PC-3 (cell line): ENCODE data around the gene RIMBP2. TPM values are rescaled to one million over a fixed set of nuclear protein-coding genes. Genes with fewer than 3 reads are reported as not detected.
A peak's percentile ranks its signal among the peaks of the same experiment; 100 is the strongest.
"Not testable (repeated sequence)": the region's sequence is repeated elsewhere in the genome, so short reads cannot be mapped to it uniquely, and the experiment has no call there.

Experiments
- ATAC-seq: fragments of 200-7000 bp; cut with Tn5 transposase; 2 replicates; pipeline ENCODE4 v1.9.1; 2020; ENCODE audit warnings: mild to moderate bottlenecking, moderate library complexity
- BruUV-seq: library from RNA; stranded (reverse); fragments of 400-500 nt; replicated peaks from 2 replicates; lab custom pipeline; 2021; lab: Mats Ljungman, UMichigan
- CTCF ChIA-PET: fragments of 300-600 bp; sonication (Branson Sonifier 250); formaldehyde crosslinking; loops from one replicate; lab custom pipeline; 2022; ENCODE audit warnings: antibody characterized with exemption; lab: Charles Lee
- POLR2A ChIA-PET: fragments of 300-600 bp; sonication (Branson Sonifier 250); formaldehyde crosslinking; loops from one replicate; lab custom pipeline; 2022; ENCODE audit warnings: antibody characterized with exemption; ENCODE audit not compliant: unreplicated experiment; lab: Charles Lee
- DNase-seq: peaks from one replicate; pipeline ENCODE4 v3.0.0-alpha.2; 2015
- H2AFZ ChIP-seq: fragments of 300-600 bp; sonication (generic); 2 replicates; pipeline ENCODE4 v1.6.0; 2016; ENCODE audit warnings: antibody characterized with exemption, low read length
- H3F3A ChIP-seq: fragments of 300-600 bp; sonication (generic); one replicate; pipeline ENCODE4 v1.6.0; 2017; ENCODE audit warnings: antibody characterized with exemption, low read length, control low read depth, mild to moderate bottlenecking; ENCODE audit not compliant: unreplicated experiment
- H3K27ac ChIP-seq: fragments of 300-600 bp; sonication (generic); 2 replicates; pipeline ENCODE4 v1.5.1; 2016; ENCODE audit warnings: mild to moderate bottlenecking, low read length
- H3K27me3 ChIP-seq: fragments of 300-600 bp; sonication (generic); 2 replicates; pipeline ENCODE4 v1.6.1; 2016; ENCODE audit warnings: low read length, mixed read lengths
- H3K36me3 ChIP-seq: fragments of 300-600 bp; sonication (generic); 2 replicates; pipeline ENCODE4 v1.6.1; 2016; ENCODE audit warnings: low read depth, mixed run types, low read length, mixed read lengths
- H3K4me1 ChIP-seq: fragments of 300-600 bp; sonication (generic); 2 replicates; pipeline ENCODE4 v1.5.1; 2016; ENCODE audit warnings: low read length; ENCODE audit not compliant: insufficient read depth
- H3K4me2 ChIP-seq: fragments of 300-600 bp; sonication (generic); 2 replicates; pipeline ENCODE4 v1.6.0; 2016; ENCODE audit warnings: low read length
- H3K4me3 ChIP-seq: fragments of 300-600 bp; sonication (generic); 2 replicates; pipeline ENCODE4 v1.5.1; 2016; ENCODE audit warnings: mild to moderate bottlenecking, low read length, mixed read lengths
- H3K79me2 ChIP-seq: fragments of 300-600 bp; sonication (generic); 2 replicates; pipeline ENCODE4 v1.6.1; 2017; ENCODE audit warnings: low read length, mixed read lengths
- H3K9ac ChIP-seq: fragments of 300-600 bp; sonication (generic); 2 replicates; pipeline ENCODE4 v1.6.0; 2016; ENCODE audit warnings: mild to moderate bottlenecking, low read length
- H3K9me2 ChIP-seq: fragments of 300-600 bp; sonication (generic); replicated peaks from 2 replicates; pipeline ENCODE4 v1.6.1; 2016; ENCODE audit warnings: mixed run types, low read length, mixed read lengths
- H3K9me3 ChIP-seq: fragments of 300-600 bp; sonication (generic); 2 replicates; pipeline ENCODE4 v1.6.1; 2016; ENCODE audit warnings: low read length, mixed read lengths
- H4K20me1 ChIP-seq: fragments of 300-600 bp; sonication (generic); 2 replicates; pipeline ENCODE4 v1.6.1; 2016; ENCODE audit warnings: low read length, mixed read lengths
- EZH2 ChIP-seq: fragments of 300-600 bp; sonication (generic); IDR thresholded peaks from one replicate; pipeline ENCODE4 v1.6.1; 2017; ENCODE audit warnings: antibody characterized with exemption, mild to moderate bottlenecking, low read length; ENCODE audit not compliant: unreplicated experiment
- EZH2phosphoT487 ChIP-seq: fragments of 300-600 bp; sonication (generic); IDR thresholded peaks from 2 replicates; pipeline ENCODE4 v1.6.1; 2018; ENCODE audit warnings: mild to moderate bottlenecking, antibody characterized with exemption, low read length, borderline replicate concordance
- intact Hi-C: fragments of 100-400 bp; cut with micrococcal nuclease; formaldehyde crosslinking; loops from 2 replicates; pipeline ENCODE4 v1.9.0; 2023
- total RNA-seq: library from RNA; depleted of rRNA; stranded (reverse); fragments of >200 nt; gene quantifications from 2 replicates; pipeline ENCODE4 v1.2.3, GENCODE V29; 2014
- TF ChIP-seq, protein P1 (sequence below): fragments of 300-600 bp; sonication (generic); conservative IDR thresholded peaks from 2 replicates; pipeline ENCODE4 v1.5.1; 2017; ENCODE audit warnings: antibody characterized with exemption, low read depth, mild to moderate bottlenecking, low read length

RIMBP2 gene
- total RNA-seq, 1 experiment from 2014 or later: not detected

DNA sequence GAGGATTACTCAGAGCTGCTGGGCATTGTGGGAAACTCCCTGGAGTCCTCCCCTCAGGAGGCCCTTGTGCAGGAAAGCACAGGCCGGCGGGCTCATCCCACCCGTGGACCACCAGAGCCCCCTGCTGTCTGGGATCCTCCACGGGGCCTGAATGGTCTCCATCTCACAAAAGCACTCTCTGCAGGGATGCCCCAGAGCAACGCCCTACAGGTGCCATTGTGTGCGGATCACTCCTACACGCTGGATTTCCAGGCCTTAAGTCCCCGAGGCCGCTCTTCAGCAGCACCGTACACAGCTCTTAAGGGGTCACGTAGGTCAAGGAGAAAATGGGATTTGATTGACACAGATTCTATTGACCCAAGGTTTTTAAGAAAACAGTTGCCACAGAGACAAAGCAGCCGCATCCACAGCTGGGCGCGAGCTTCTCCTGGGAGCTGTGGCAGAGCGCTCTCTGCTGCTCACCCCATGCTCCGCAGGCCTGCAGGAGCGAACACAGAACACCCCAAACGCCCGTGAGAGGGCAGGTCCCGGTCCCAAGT is 36.7 kb upstream of the RIMBP2 start:
- ChIA-PET POLR2A (no interaction called here), CTCF (no interaction called here)
- ATAC-seq: no peak
- Histone ChIP-seq H2AFZ (no peak overlapping the region), H3K9ac (no peak overlapping the region), H3K4me2 (no peak overlapping the region), H3K79me2 (no peaks in the 10 kb centered on the region), H4K20me1 (no peaks in the 10 kb centered on the region), H3K9me3 (0 out of 2 replicates have a peak, but pooled peaks cover 3% of the 10 kb centered on the region), H3K9me2 (no peaks in the 10 kb centered on the region), H3K4me1 (peaks cover 3% of the 10 kb centered on the region), H3F3A (no peaks in the 10 kb centered on the region), H3K4me3 (no peak overlapping the region), H3K27ac (no peak overlapping the region), H3K27me3 (no peaks in the 10 kb centered on the region), H3K36me3 (no peaks in the 10 kb centered on the region)
- intact Hi-C loops: no loop called here
- BruUV-seq: no TSS peak
- no peak for DNase-seq
- TF ChIP-seq EZH2phosphoT487 (no peak), EZH2 (no peak)
- TF ChIP-seq, protein P1, sequence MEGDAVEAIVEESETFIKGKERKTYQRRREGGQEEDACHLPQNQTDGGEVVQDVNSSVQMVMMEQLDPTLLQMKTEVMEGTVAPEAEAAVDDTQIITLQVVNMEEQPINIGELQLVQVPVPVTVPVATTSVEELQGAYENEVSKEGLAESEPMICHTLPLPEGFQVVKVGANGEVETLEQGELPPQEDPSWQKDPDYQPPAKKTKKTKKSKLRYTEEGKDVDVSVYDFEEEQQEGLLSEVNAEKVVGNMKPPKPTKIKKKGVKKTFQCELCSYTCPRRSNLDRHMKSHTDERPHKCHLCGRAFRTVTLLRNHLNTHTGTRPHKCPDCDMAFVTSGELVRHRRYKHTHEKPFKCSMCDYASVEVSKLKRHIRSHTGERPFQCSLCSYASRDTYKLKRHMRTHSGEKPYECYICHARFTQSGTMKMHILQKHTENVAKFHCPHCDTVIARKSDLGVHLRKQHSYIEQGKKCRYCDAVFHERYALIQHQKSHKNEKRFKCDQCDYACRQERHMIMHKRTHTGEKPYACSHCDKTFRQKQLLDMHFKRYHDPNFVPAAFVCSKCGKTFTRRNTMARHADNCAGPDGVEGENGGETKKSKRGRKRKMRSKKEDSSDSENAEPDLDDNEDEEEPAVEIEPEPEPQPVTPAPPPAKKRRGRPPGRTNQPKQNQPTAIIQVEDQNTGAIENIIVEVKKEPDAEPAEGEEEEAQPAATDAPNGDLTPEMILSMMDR: no peak

DNA sequence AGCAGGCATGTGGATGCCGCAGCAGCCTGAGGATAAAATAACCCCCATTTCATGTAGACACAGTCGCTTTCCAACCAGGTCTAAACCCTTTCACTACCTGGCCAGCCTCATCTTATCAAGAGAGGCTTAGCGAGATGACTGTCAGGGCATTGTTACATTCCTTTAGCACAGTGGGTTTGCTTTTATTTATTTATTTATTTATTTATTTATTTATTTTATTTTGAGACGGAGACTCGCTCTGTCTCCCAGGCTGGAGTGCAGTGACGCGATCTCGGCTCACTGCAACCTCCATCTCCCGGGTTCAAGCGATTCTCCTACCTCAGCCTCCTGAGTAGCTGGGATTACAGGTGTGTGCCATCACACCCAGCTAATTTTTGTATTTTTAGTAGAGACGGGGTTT is 35.9 kb upstream of the RIMBP2 start:
- H3K9me2 ChIP-seq, BruUV-seq, intact Hi-C loops, H3K79me2 ChIP-seq, H3K4me1 ChIP-seq, CTCF ChIA-PET, H3K36me3 ChIP-seq, H3K27ac ChIP-seq, H3K27me3 ChIP-seq, H3K9me3 ChIP-seq, H3F3A ChIP-seq, H4K20me1 ChIP-seq, POLR2A ChIA-PET, ATAC-seq, H3K9ac ChIP-seq, H2AFZ ChIP-seq, H3K4me2 ChIP-seq, DNase-seq, H3K4me3 ChIP-seq: not testable (repeated sequence)

DNA sequence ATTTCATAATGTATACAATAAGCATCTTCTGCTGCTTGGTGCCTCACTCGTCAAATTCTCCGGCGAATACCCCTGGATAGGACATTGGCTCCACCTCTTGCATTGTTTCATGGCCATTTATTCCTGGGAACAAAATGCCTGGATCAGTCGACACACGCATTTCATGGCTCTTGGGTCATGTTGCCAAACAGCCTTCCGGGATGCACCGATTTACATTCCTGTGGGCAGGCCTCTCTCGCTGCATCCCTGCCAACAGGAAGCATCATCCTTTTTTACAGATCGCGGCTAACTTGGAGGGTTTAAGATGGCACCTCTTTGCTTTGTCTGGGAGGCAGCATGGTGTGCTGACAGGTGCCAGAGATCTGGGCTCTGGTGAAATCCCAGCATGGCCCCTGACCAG is 32.7 kb upstream of the RIMBP2 start:
- TF ChIP-seq, protein P1: no peak
- TF ChIP-seq EZH2phosphoT487 (no peak), EZH2 (no peak)
- H3K4me2 ChIP-seq: 0 out of 2 replicates have a peak overlapping the region, but pooled peaks have one; percentile 3
- ATAC-seq (peak; percentile 18), DNase-seq (peak; percentile 60)
- H3K27me3 ChIP-seq: peaks cover 17% of the 10 kb centered on the region
- H3K79me2 ChIP-seq: no peaks in the 10 kb centered on the region
- intact Hi-C loops: no loop called here
- H3K27ac ChIP-seq: no peak overlapping the region
- CTCF ChIA-PET: no interaction called here
- no TSS peak for BruUV-seq
- no peaks in the 10 kb centered on the region for H3F3A ChIP-seq
- no peaks in the 10 kb centered on the region for H3K9me3 ChIP-seq
- 0 out of 2 replicates have a peak overlapping the region, but pooled peaks have one; percentile 5 for H2AFZ ChIP-seq
- H3K4me3 ChIP-seq: no peak overlapping the region
- POLR2A ChIA-PET: no interaction called here
- H3K9me2 ChIP-seq: no peaks in the 10 kb centered on the region
- peaks cover 4% of the 10 kb centered on the region for H3K4me1 ChIP-seq
- H3K9ac ChIP-seq: no peak overlapping the region
- no peaks in the 10 kb centered on the region for H4K20me1 ChIP-seq
- no peaks in the 10 kb centered on the region for H3K36me3 ChIP-seq
